ENCODE measurements around the gene SYPL1.

DNA sequence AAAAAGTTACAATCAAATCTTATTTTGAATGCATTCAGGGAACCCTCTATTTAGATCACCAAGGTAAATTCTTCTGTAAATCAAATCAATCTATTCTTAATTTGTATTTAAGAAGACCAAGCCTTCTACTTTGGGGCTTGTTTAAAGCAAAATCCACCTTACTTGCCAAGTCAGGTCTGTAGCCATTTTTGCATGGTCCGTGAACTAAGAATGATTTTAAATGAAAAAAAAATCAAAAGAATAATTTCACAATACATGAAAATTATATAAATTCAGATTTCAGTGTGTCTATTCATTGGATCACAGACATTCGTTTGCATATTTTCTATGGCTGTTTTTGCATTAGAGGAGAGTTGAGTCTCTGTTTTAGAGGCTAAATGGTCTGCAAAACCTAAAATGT is 59.4 kb downstream of the SYPL1 start:
- TF ChIP-seq EP300 (IDR thresholded peaks at IDR 0.05) (no peak), POLR2A (IDR thresholded peaks at IDR 0.05; ENCODE audit: low read depth) (no peak)
- TF ChIP-seq, protein P1, sequence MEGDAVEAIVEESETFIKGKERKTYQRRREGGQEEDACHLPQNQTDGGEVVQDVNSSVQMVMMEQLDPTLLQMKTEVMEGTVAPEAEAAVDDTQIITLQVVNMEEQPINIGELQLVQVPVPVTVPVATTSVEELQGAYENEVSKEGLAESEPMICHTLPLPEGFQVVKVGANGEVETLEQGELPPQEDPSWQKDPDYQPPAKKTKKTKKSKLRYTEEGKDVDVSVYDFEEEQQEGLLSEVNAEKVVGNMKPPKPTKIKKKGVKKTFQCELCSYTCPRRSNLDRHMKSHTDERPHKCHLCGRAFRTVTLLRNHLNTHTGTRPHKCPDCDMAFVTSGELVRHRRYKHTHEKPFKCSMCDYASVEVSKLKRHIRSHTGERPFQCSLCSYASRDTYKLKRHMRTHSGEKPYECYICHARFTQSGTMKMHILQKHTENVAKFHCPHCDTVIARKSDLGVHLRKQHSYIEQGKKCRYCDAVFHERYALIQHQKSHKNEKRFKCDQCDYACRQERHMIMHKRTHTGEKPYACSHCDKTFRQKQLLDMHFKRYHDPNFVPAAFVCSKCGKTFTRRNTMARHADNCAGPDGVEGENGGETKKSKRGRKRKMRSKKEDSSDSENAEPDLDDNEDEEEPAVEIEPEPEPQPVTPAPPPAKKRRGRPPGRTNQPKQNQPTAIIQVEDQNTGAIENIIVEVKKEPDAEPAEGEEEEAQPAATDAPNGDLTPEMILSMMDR (IDR thresholded peaks at IDR 0.05) = no peak

Measured in esophagus muscularis mucosa (tissue), 4 donors.